ENCODE results near the gene HLF.

Gene HLF

DNA sequence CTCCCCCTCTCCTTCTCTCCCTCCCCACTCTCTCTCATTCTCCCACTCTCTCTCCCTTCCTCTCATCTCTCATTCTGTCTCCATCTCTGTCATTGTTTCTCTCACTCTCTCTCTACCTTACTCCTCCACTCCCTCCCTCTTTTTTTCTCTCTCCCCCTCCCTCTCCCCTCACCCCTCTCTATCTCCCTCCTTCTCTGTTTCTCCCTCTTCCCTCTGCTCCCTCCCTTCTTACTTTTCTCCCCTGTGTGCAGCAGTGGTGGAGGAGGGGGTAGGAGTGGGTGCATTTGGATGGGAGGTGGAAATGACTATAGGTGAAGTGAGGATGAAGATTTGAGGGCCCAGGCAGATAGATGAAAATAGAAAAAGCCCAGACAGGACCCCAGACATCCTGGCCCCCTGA, 70.9 kb downstream of the HLF start:
- H2AFZ ChIP-seq (ENCODE audit: low read length), result no peak overlapping the region
- no peaks in the 10 kb centered on the region for H3K4me1 ChIP-seq (ENCODE audit: low read length)
- TF ChIP-seq CTCF (IDR thresholded peaks at IDR 0.05; ENCODE audit: low read length) (no peak), EZH2 (optimal IDR thresholded peaks at IDR 0.05; ENCODE audit: low read depth, low read length) (no peak), EZH2phosphoT487 (IDR thresholded peaks at IDR 0.05; ENCODE audit: low read length) (no peak)
- no peaks in the 10 kb centered on the region for H4K20me1 ChIP-seq (ENCODE audit: insufficient read depth, low read length)
- no peaks in the 10 kb centered on the region for H3K27me3 ChIP-seq (replicated peaks; ENCODE audit: insufficient read depth, low read length)
- no peak overlapping the region for H3K9ac ChIP-seq (ENCODE audit: low read length)
- H3K9me3 ChIP-seq (replicated peaks; ENCODE audit: insufficient read depth, low read length), result no peaks in the 10 kb centered on the region
- no peaks in the 10 kb centered on the region for H3K79me2 ChIP-seq (ENCODE audit: low read length)
- no peaks in the 10 kb centered on the region for H3K36me3 ChIP-seq (replicated peaks; ENCODE audit: insufficient read depth, low read length)
- no peak for DNase-seq
- no peak overlapping the region for H3K4me2 ChIP-seq (ENCODE audit: low read depth, low read length)
- no peak overlapping the region for H3K4me3 ChIP-seq (ENCODE audit: low read length)
- no peaks in the 10 kb centered on the region for H3F3A ChIP-seq (ENCODE audit: insufficient read depth, low read length)
- H3K9me2 ChIP-seq (replicated peaks; ENCODE audit: insufficient read depth, low read length), result no peaks in the 10 kb centered on the region
- H3K27ac ChIP-seq (ENCODE audit: low read length), result no peak overlapping the region

DNA sequence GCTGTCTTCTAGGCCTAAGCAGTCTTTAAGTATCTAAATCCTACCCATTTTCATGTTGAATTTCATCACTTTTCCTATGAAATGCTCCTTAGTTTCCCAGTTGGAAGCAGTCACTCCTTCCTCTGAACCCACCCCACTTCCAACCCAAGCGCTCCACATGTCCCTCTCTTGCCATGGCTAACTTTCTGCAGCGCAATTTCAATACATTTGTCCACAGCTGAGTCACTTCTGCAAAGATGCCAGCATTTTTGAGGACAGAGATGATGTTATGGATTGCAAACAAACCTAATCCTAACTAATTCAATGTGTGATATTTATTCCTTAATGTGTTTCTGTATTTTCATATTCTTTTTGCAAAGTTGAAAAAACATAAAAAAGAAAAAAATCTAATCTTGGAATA, 71.7 kb downstream of the HLF start:
- Histone ChIP-seq H3K79me2 (ENCODE audit: low read length) (no peaks in the 10 kb centered on the region), H2AFZ (ENCODE audit: low read length) (no peak overlapping the region), H3K36me3 (replicated peaks; ENCODE audit: insufficient read depth, low read length) (no peaks in the 10 kb centered on the region), H3K9me3 (replicated peaks; ENCODE audit: insufficient read depth, low read length) (no peaks in the 10 kb centered on the region), H4K20me1 (ENCODE audit: insufficient read depth, low read length) (no peaks in the 10 kb centered on the region), H3K9me2 (replicated peaks; ENCODE audit: insufficient read depth, low read length) (no peaks in the 10 kb centered on the region), H3K4me1 (ENCODE audit: low read length) (no peaks in the 10 kb centered on the region), H3K27ac (ENCODE audit: low read length) (no peak overlapping the region), H3F3A (ENCODE audit: insufficient read depth, low read length) (no peaks in the 10 kb centered on the region), H3K4me2 (ENCODE audit: low read depth, low read length) (no peak overlapping the region), H3K27me3 (replicated peaks; ENCODE audit: insufficient read depth, low read length) (no peaks in the 10 kb centered on the region), H3K9ac (ENCODE audit: low read length) (no peak overlapping the region), H3K4me3 (ENCODE audit: low read length) (no peak overlapping the region)
- TF ChIP-seq EZH2phosphoT487 (IDR thresholded peaks at IDR 0.05; ENCODE audit: low read length), result no peak
- TF ChIP-seq EZH2 (optimal IDR thresholded peaks at IDR 0.05; ENCODE audit: low read depth, low read length), result no peak
- TF ChIP-seq CTCF (IDR thresholded peaks at IDR 0.05; ENCODE audit: low read length), result no peak
- DNase-seq, result no peak

GRCh38 chr17:55340176-55340575, 75.4 kb downstream of the HLF start:
- Histone ChIP-seq H3K4me2 (ENCODE audit: low read depth, low read length) (no peak overlapping the region), H3K4me1 (ENCODE audit: low read length) (no peaks in the 10 kb centered on the region), H3K27ac (ENCODE audit: low read length) (no peak overlapping the region), H3K9me3 (replicated peaks; ENCODE audit: insufficient read depth, low read length) (no peaks in the 10 kb centered on the region), H3F3A (ENCODE audit: insufficient read depth, low read length) (no peaks in the 10 kb centered on the region), H2AFZ (ENCODE audit: low read length) (no peak overlapping the region), H3K27me3 (replicated peaks; ENCODE audit: insufficient read depth, low read length) (no peaks in the 10 kb centered on the region), H3K79me2 (ENCODE audit: low read length) (no peaks in the 10 kb centered on the region), H4K20me1 (ENCODE audit: insufficient read depth, low read length) (no peaks in the 10 kb centered on the region), H3K9me2 (replicated peaks; ENCODE audit: insufficient read depth, low read length) (no peaks in the 10 kb centered on the region), H3K36me3 (replicated peaks; ENCODE audit: insufficient read depth, low read length) (no peaks in the 10 kb centered on the region), H3K4me3 (ENCODE audit: low read length) (no peak overlapping the region), H3K9ac (ENCODE audit: low read length) (no peak overlapping the region)
- DNase-seq, result no peak
- TF ChIP-seq EZH2 (optimal IDR thresholded peaks at IDR 0.05; ENCODE audit: low read depth, low read length), result no peak
- TF ChIP-seq EZH2phosphoT487 (IDR thresholded peaks at IDR 0.05; ENCODE audit: low read length), result no peak
- TF ChIP-seq CTCF (IDR thresholded peaks at IDR 0.05; ENCODE audit: low read length), result no peak

All from MM.1S (cell line).